IPS-18c (cell line): Measurements from ENCODE around the gene PIK3CD.
"Not testable (repeated sequence)": the region's sequence is repeated elsewhere in the genome, so short reads cannot be mapped to it uniquely, and the experiment has no call there.

Experiments used
- H3K4me3 ChIP-seq: 2 replicates; pipeline ENCODE4 v1.7.0; 2013; ENCODE audit warnings: low read depth, mild to moderate bottlenecking, low read length, moderate library complexity; ENCODE audit not compliant: insufficient read depth
- H3K9me3 ChIP-seq: one replicate; pipeline ENCODE4 v1.6.1; 2013; ENCODE audit warnings: mild to moderate bottlenecking, low read length, moderate library complexity; ENCODE audit not compliant: control insufficient read depth, insufficient read depth

Gene PIK3CD

GRCh38 chr1:9733160-9733789, 81.7 kb downstream of the PIK3CD start:
- no peak overlapping the region for H3K4me3 ChIP-seq
- no peaks in the 10 kb centered on the region for H3K9me3 ChIP-seq

GRCh38 chr1:9735800-9736199, 84.3 kb downstream of the PIK3CD start:
- H3K4me3 ChIP-seq = no peak overlapping the region
- no peaks in the 10 kb centered on the region for H3K9me3 ChIP-seq

GRCh38 chr1:9736241-9736640, 84.7 kb downstream of the PIK3CD start:
- H3K9me3 ChIP-seq = no peaks in the 10 kb centered on the region
- H3K4me3 ChIP-seq = no peak overlapping the region

GRCh38 chr1:9737057-9737456, 85.5 kb downstream of the PIK3CD start:
- H3K4me3 ChIP-seq = no peak overlapping the region

GRCh38 chr1:9737671-9738070, 86.1 kb downstream of the PIK3CD start:
- no peak overlapping the region for H3K4me3 ChIP-seq
- no peaks in the 10 kb centered on the region for H3K9me3 ChIP-seq

More at GRCh38 chr1:9737057-9737456, 85.5 kb downstream of the PIK3CD start:
- no peaks in the 10 kb centered on the region for H3K9me3 ChIP-seq

GRCh38 chr1:9744106-9744799, 92.7 kb downstream of the PIK3CD start:
- no peak overlapping the region for H3K4me3 ChIP-seq
- H3K9me3 ChIP-seq = no peaks in the 10 kb centered on the region

- Histone ChIP-seq H3K9me3 (no peaks in the 10 kb centered on the region), H3K4me3 (no peak overlapping the region)
These were observed 94.7 kb downstream of the PIK3CD start for GRCh38 chr1:9746211-9746610.

GRCh38 chr1:9746651-9747050, 95.1 kb downstream of the PIK3CD start:
- Histone ChIP-seq H3K4me3 (no peak overlapping the region), H3K9me3 (no peaks in the 10 kb centered on the region)

- H3K9me3 ChIP-seq, H3K4me3 ChIP-seq: not testable (repeated sequence)
These were observed 96.9 kb downstream of the PIK3CD start for GRCh38 chr1:9748391-9748790.

- Histone ChIP-seq H3K4me3 (no peak overlapping the region), H3K9me3 (no peaks in the 10 kb centered on the region)
These were observed 97.8 kb downstream of the PIK3CD start for GRCh38 chr1:9749361-9749760.

- no peak overlapping the region for H3K4me3 ChIP-seq
- H3K9me3 ChIP-seq = no peaks in the 10 kb centered on the region
These were observed 100.4 kb downstream of the PIK3CD start for GRCh38 chr1:9751971-9752370.

GRCh38 chr1:9753121-9753531, 101.6 kb downstream of the PIK3CD start:
- H3K4me3 ChIP-seq = no peak overlapping the region
- H3K9me3 ChIP-seq = no peaks in the 10 kb centered on the region

- no peak overlapping the region for H3K4me3 ChIP-seq
- no peaks in the 10 kb centered on the region for H3K9me3 ChIP-seq
These were observed 104.0 kb downstream of the PIK3CD start for GRCh38 chr1:9755441-9755995.

- Histone ChIP-seq H3K4me3 (no peak overlapping the region), H3K9me3 (no peaks in the 10 kb centered on the region)
These were observed 107.1 kb downstream of the PIK3CD start for GRCh38 chr1:9758559-9759121.

- no peaks in the 10 kb centered on the region for H3K9me3 ChIP-seq
- no peak overlapping the region for H3K4me3 ChIP-seq
These were observed 108.4 kb downstream of the PIK3CD start for GRCh38 chr1:9759939-9760338.

GRCh38 chr1:9760824-9761223, 109.3 kb downstream of the PIK3CD start:
- Histone ChIP-seq H3K4me3 (no peak overlapping the region), H3K9me3 (no peaks in the 10 kb centered on the region)

- H3K4me3 ChIP-seq = no peak overlapping the region
These were observed 110.3 kb downstream of the PIK3CD start for GRCh38 chr1:9761855-9762254.

GRCh38 chr1:9762446-9762845, 110.9 kb downstream of the PIK3CD start:
- H3K9me3 ChIP-seq = not testable (repeated sequence)

More at GRCh38 chr1:9761855-9762254, 110.3 kb downstream of the PIK3CD start:
- H3K9me3 ChIP-seq = no peaks in the 10 kb centered on the region

More at GRCh38 chr1:9762446-9762845, 110.9 kb downstream of the PIK3CD start:
- H3K4me3 ChIP-seq = not testable (repeated sequence)
